Vagina (tissue), 2 donors: ENCODE results near the gene NT5C3A.

Experiments
- POLR2AphosphoS5 ChIP-seq, 2 donors: sonication (generic); formaldehyde crosslinking; IDR thresholded peaks; one replicate each; pipeline ENCODE4 v1.9.0; 2017; ENCODE audit warnings: antibody characterized with exemption in 2 of 2, mild to moderate bottlenecking in 2 of 2, low read depth in 1 of 2; ENCODE audit not compliant: insufficient read depth in 1 of 2
- TF ChIP-seq, protein P1 (sequence below), 3 experiments: fragments of 450-650 bp in 2 of 3; fragments of 200-600 bp in 1 of 3; sonication (generic) in 1 of 3; IDR thresholded peaks; one replicate each; pipeline ENCODE4 v1.5.1; 2017 to 2019; ENCODE audit warnings: antibody characterized with exemption in 3 of 3, mild to moderate bottlenecking in 2 of 3, moderate library complexity in 2 of 3

DNA sequence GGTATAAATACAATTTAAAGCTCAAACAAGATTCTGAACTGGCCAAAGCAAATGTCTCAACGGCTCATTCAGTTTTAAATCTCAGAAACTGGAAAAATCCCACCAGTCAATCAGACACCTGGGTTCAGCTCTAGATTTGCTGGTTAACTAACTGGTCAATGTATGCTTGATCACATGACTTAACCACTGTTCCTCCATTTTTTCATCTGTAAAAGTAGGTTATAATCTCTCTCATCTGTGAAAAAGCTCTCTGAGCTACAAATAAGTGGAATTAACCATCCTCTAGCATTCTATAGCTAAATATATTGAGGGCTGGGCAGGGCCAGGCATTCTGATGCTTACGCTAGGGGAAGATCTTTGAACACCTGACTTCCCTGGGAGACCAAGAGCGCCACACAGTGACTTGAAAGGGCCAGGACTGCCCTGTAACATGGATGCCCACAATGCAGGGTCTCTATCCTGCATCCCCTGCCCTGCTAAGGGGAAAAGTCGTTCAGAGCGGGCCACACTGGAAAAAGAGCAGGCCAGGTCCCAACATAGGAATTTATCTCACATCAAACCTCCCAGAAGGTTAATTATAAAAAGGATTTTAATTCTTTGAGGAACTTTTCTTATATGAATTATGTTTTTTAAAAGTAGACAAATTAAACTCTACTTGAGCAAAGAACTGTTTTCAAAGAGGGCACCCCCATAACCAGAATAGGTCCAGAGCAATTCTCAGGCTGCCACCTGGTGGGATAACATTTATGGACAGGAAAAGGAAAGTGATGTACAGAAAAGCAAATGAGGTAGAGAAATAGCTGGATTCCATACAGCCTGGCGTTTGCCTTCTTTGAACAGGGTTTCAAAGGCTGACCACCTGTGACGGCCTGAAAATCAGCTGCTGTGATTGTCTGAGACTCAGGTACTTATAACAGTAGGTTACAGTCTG lies 44.8 kb upstream of the NT5C3A start:
- TF ChIP-seq, protein P1, sequence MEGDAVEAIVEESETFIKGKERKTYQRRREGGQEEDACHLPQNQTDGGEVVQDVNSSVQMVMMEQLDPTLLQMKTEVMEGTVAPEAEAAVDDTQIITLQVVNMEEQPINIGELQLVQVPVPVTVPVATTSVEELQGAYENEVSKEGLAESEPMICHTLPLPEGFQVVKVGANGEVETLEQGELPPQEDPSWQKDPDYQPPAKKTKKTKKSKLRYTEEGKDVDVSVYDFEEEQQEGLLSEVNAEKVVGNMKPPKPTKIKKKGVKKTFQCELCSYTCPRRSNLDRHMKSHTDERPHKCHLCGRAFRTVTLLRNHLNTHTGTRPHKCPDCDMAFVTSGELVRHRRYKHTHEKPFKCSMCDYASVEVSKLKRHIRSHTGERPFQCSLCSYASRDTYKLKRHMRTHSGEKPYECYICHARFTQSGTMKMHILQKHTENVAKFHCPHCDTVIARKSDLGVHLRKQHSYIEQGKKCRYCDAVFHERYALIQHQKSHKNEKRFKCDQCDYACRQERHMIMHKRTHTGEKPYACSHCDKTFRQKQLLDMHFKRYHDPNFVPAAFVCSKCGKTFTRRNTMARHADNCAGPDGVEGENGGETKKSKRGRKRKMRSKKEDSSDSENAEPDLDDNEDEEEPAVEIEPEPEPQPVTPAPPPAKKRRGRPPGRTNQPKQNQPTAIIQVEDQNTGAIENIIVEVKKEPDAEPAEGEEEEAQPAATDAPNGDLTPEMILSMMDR (IDR thresholded peaks at IDR 0.05) = peak in 2 of 3 experiments; percentile 24 to 29
- TF ChIP-seq POLR2AphosphoS5 (IDR thresholded peaks at IDR 0.05; ENCODE audit: insufficient read depth in 1 of 2, low read depth in 1 of 2) = no peak
